Fibroblast of the aortic adventitia (primary cell): ENCODE results near the gene PRAC1. TPM values are rescaled to one million over a fixed set of nuclear protein-coding genes. Genes with fewer than 3 reads are reported as not detected.

Experiments
- DNase-seq: peaks from one replicate; pipeline ENCODE4 v3.0.0-alpha.2; 2010; ENCODE audit warnings: low read depth
- H3K4me3 ChIP-seq: 2 replicates; pipeline ENCODE4 v1.5.1; 2011; ENCODE audit warnings: low read depth, mild to moderate bottlenecking, control low read depth, low read length, moderate library complexity
- CTCF ChIP-seq: IDR thresholded peaks from 2 replicates; pipeline ENCODE4 v1.5.1; 2011; ENCODE audit warnings: mild to moderate bottlenecking, low read length, control low read depth, inconsistent platforms; ENCODE audit not compliant: insufficient read depth
- total RNA-seq: library from RNA; depleted of rRNA; stranded (reverse); fragments of >200 nt; gene quantifications from 2 replicates; pipeline ENCODE4 v1.2.3, GENCODE V29; 2012; ENCODE audit warnings: low replicate concordance

The PRAC1 gene
- total RNA-seq, 1 donor = not detected

GRCh38 chr17:48693178-48693577 is 29.1 kb downstream of the PRAC1 start:
- no peak overlapping the region for H3K4me3 ChIP-seq
- no peak for DNase-seq
- no peak for TF ChIP-seq CTCF

- H3K4me3 ChIP-seq = no peak overlapping the region
- no peak for TF ChIP-seq CTCF
- DNase-seq = no peak
Observed at GRCh38 chr17:48692049-48692448, 30.3 kb downstream of the PRAC1 start.

- no peak for DNase-seq
- no peak for TF ChIP-seq CTCF
- no peak overlapping the region for H3K4me3 ChIP-seq
Observed at GRCh38 chr17:48690655-48691054, 31.7 kb downstream of the PRAC1 start.

DNA sequence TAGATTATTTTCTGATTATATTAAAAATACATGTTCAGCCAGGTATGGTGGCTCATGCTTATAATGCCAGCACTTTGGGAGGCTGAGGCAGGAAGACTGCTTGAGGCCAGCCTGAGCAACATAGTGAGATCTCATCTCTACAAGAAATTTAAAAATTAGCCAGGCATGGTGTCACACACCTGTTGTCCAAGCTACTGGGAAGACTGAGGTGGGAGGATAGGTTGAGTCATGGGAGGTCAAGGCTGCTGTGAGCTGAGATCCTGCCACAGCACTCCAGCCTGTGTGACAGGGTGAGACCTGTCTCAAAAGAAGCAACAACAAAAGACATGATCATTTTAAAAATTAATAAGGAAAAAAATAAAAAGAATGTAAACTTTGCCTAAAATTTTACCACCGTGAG is 40.7 kb downstream of the PRAC1 start:
- no peak for TF ChIP-seq CTCF
- no peak overlapping the region for H3K4me3 ChIP-seq
- DNase-seq = no peak

- no peak for DNase-seq
- H3K4me3 ChIP-seq = no peak overlapping the region
- TF ChIP-seq CTCF = no peak
Observed at GRCh38 chr17:48679385-48680096, 42.8 kb downstream of the PRAC1 start.

DNA sequence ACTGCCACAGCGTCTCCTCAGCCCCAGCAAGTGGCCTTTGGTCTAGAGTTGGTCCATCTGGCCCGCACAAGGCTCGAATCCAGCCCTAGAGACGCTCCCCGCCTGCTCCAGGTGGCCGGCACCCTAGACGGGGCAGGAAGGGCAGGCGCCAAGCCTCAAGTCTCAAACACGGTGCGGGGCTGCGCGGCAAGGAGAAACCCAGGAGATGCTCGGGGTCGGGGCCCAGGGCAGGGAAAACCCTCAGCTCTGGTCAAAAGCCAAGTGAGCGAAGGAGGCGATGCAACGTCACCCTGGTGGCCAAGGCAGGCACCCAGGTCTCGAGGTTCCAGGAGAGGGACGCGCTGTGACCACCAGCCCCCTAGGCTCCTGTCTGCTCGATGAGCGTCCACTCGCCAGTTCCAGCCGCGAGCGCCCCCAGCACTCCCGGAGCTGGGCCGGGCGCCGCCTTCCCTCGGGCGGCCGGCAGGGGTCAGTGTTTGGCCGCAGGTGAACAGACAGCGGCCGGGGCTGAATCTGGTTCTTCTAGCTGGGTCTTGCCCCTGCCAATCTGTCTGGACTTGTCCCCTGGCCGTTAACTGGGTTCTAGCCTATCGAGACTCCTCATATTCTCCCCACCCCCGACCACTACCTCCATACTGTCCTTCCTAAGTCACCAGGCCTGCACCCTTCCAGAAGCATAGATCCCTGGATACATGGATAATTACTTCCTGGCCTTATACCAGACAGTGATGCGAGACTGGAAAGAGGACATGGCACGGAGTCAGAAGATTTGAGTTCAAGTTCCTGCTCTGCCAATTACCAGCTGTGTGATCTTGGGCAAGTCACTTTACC is 44.0 kb downstream of the PRAC1 start:
- no peak overlapping the region for H3K4me3 ChIP-seq
- DNase-seq = peak; percentile 31
- peak; percentile 80 for TF ChIP-seq CTCF
